HCT116 (cell line): Measurements from ENCODE around the gene CLDN9.

Source experiments
- CEBPB ChIP-seq: IDR thresholded peaks from 2 replicates; pipeline ENCODE4 v1.6.1; 2012; ENCODE audit warnings: low read depth
- CTCF ChIP-seq, 3 experiments: fragments of 200-600 bp in 1 of 3; sonication (generic) in 1 of 3; IDR thresholded peaks in 2 of 3; conservative IDR thresholded peaks in 1 of 3; 2 replicates each; pipeline ENCODE4 v1.5.1; 2012 to 2017; ENCODE audit warnings: low read depth in 2 of 3, low read length in 2 of 3, antibody characterized with exemption in 1 of 3, borderline replicate concordance in 1 of 3, control low read depth in 1 of 3, mild to moderate bottlenecking in 1 of 3, mixed read lengths in 1 of 3, mixed run types in 1 of 3, moderate library complexity in 1 of 3; ENCODE audit not compliant: insufficient read depth in 1 of 3
- EZH2 ChIP-seq: fragments of 200-600 bp; sonication (generic); IDR thresholded peaks from 2 replicates; pipeline ENCODE4 v1.6.1; 2017; ENCODE audit warnings: antibody characterized with exemption, mixed run types
- MAX ChIP-seq: IDR thresholded peaks from 2 replicates; pipeline ENCODE4 v1.6.1; 2012
- POLR2A ChIP-seq: IDR thresholded peaks from 2 replicates; pipeline ENCODE4 v1.7.0; 2011; ENCODE audit warnings: borderline replicate concordance; ENCODE audit not compliant: insufficient read depth, insufficient read length; ENCODE audit errors: extremely low read depth
- POLR2AphosphoS5 ChIP-seq: IDR thresholded peaks from 2 replicates; pipeline ENCODE4 v1.6.1; 2011; ENCODE audit warnings: mild to moderate bottlenecking, low read depth, low read length, moderate library complexity
- REST ChIP-seq: IDR thresholded peaks from 2 replicates; pipeline ENCODE4 v1.6.1; 2012; ENCODE audit warnings: low read depth
- SP1 ChIP-seq: IDR thresholded peaks from 2 replicates; pipeline ENCODE4 v1.6.1; 2012; ENCODE audit warnings: low read depth
- YY1 ChIP-seq: IDR thresholded peaks from 2 replicates; pipeline ENCODE4 v1.6.1; 2011; ENCODE audit warnings: low read length, low read depth, moderate library complexity, mild to moderate bottlenecking; ENCODE audit not compliant: insufficient replicate concordance; ENCODE audit errors: extremely low read depth
- ZBTB33 ChIP-seq: IDR thresholded peaks from 2 replicates; pipeline ENCODE4 v1.6.1; 2011; ENCODE audit warnings: mild to moderate bottlenecking, low read length, moderate library complexity; ENCODE audit not compliant: insufficient replicate concordance; ENCODE audit errors: extremely low read depth
- ZFX ChIP-seq: fragments of 450-650 bp; IDR thresholded peaks from 2 replicates; pipeline ENCODE4 v1.6.1; 2017

GRCh38 chr16:2973093-2973492, 39.6 kb upstream of the CLDN9 start:
- TF ChIP-seq ZFX (no peak), POLR2A (no peak), POLR2AphosphoS5 (no peak), CTCF (IDR thresholded peaks at IDR 0.05 in 2 of 3, conservative IDR thresholded peaks at IDR 0.05 in 1 of 3; ENCODE audit: borderline replicate concordance in 1 of 3, insufficient read depth in 1 of 3, low read depth in 2 of 3, low read length in 2 of 3) (no peak), SP1 (no peak), YY1 (no peak), MAX (no peak), ZBTB33 (no peak), REST (no peak), EZH2 (no peak), CEBPB (no peak)
